ENCODE results near the gene PTPRG.

DNA sequence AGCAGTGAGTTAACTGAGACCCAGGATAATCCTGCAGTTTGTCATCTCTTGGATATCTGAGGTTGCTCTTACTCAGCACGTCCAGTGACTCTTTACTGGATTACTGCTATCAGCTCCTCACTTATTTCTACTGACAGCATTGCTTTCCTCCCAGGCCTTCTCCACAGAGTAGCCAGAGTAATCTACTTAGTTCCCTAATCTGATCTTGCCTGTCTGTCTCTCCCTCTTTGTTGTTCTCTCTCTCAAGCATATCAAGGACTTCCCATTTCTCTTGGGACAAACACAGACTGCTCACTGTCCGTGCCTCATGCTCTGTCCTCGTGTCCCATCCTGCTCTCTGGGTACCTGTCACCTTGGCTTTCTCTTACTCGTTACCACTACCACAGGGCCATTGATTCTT lies 435.7 kb downstream of the PTPRG start:
- TF ChIP-seq, protein P1, sequence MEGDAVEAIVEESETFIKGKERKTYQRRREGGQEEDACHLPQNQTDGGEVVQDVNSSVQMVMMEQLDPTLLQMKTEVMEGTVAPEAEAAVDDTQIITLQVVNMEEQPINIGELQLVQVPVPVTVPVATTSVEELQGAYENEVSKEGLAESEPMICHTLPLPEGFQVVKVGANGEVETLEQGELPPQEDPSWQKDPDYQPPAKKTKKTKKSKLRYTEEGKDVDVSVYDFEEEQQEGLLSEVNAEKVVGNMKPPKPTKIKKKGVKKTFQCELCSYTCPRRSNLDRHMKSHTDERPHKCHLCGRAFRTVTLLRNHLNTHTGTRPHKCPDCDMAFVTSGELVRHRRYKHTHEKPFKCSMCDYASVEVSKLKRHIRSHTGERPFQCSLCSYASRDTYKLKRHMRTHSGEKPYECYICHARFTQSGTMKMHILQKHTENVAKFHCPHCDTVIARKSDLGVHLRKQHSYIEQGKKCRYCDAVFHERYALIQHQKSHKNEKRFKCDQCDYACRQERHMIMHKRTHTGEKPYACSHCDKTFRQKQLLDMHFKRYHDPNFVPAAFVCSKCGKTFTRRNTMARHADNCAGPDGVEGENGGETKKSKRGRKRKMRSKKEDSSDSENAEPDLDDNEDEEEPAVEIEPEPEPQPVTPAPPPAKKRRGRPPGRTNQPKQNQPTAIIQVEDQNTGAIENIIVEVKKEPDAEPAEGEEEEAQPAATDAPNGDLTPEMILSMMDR (CRISPR knock-in tag; IDR thresholded peaks at IDR 0.05): no peak
- TF ChIP-seq MED1 (CRISPR knock-in tag; IDR thresholded peaks at IDR 0.05): no peak
- no peak for TF ChIP-seq RAD21 (CRISPR knock-in tag; IDR thresholded peaks at IDR 0.05)
- TF ChIP-seq SP1 (IDR thresholded peaks at IDR 0.05): no peak
- TF ChIP-seq SP1 (CRISPR knock-in tag; IDR thresholded peaks at IDR 0.05): no peak

All from HepG2 (cell line).